ENCODE results near the gene ZNF385B. TPM values are rescaled to one million over a fixed set of nuclear protein-coding genes. Genes with fewer than 3 reads are reported as not detected.

ZNF385B gene
- total RNA-seq, 1 experiment from 2014 or later, result not detected

Small RNA genes lying within 50 kb of the gene (small RNA-seq; reads per million reads assigned to genes)
- 0 reads per million in 2 experiments for gene MIR1258

Other genes with a start within 250 kb of the ZNF385B start
- gene CWC22, start 145.7 kb upstream of the ZNF385B start, total RNA-seq (2014; rRNA removed; shearing (Covaris generic)), result 11.5 and 14.1 TPM in 2 replicates

All from SK-MEL-5 (cell line).